CD4-positive, alpha-beta T cell treated with Interleukin-17A for 1 hour (primary cell): ENCODE measurements around the gene OTOG.

Source experiments
- DNase-seq: peaks from one replicate; pipeline ENCODE4 v3.0.0-alpha.2; 2020

OTOG gene

DNA sequence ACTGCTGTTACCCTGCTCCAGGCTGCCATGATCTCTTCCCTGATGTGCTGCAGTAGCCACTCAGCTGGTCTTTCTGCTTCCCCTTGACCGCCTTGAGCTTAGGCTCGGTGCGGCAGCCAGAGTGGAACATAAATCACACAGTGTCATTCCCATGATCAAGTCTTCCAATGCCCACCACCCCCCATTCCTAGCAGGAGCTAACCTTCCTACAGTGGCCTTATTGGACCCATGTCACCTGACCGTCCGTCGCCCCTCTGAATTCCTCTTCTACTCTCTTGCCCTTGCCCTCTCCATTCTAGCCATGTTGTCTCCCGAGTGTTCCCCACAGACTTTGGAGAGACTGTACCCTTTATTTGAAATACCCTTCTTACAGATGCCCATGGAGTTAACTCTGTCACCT lies 43.4 kb downstream of the OTOG start:
- no peak for DNase-seq

DNA sequence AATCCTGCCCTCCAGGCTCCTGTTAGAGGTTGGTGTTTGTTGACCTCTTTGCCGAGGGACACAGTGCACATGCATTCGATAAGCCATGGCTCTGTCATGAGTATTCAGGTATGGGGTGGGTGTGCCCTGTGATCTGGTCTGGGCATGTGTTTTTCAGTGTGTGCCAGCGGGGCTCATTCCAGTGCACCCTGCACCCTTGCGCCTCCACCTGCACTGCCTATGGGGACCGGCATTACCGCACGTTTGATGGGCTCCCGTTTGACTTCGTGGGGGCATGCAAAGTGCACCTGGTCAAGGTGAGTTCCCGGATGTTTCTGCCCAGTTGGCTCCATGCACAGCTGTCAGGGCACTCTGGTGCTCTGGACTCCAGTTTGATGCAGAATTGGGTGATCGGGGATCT lies 44.2 kb downstream of the OTOG start:
- no peak for DNase-seq

- no peak for DNase-seq
Measured at GRCh38 chr11:17593466-17594245, 46.6 kb downstream of the OTOG start.

- DNase-seq = no peak
Measured at GRCh38 chr11:17594686-17595192, 47.7 kb downstream of the OTOG start.

GRCh38 chr11:17595526-17596309 lies 48.7 kb downstream of the OTOG start:
- DNase-seq = no peak

GRCh38 chr11:17596310-17596669 lies 49.2 kb downstream of the OTOG start:
- no peak for DNase-seq

GRCh38 chr11:17596711-17597110 lies 49.7 kb downstream of the OTOG start:
- DNase-seq = no peak

GRCh38 chr11:17597770-17598169 lies 50.7 kb downstream of the OTOG start:
- DNase-seq = no peak

- peak; percentile 49 for DNase-seq
Measured at GRCh38 chr11:17598700-17599459, 51.8 kb downstream of the OTOG start.

GRCh38 chr11:17599460-17599925 lies 52.4 kb downstream of the OTOG start:
- DNase-seq = no peak

DNA sequence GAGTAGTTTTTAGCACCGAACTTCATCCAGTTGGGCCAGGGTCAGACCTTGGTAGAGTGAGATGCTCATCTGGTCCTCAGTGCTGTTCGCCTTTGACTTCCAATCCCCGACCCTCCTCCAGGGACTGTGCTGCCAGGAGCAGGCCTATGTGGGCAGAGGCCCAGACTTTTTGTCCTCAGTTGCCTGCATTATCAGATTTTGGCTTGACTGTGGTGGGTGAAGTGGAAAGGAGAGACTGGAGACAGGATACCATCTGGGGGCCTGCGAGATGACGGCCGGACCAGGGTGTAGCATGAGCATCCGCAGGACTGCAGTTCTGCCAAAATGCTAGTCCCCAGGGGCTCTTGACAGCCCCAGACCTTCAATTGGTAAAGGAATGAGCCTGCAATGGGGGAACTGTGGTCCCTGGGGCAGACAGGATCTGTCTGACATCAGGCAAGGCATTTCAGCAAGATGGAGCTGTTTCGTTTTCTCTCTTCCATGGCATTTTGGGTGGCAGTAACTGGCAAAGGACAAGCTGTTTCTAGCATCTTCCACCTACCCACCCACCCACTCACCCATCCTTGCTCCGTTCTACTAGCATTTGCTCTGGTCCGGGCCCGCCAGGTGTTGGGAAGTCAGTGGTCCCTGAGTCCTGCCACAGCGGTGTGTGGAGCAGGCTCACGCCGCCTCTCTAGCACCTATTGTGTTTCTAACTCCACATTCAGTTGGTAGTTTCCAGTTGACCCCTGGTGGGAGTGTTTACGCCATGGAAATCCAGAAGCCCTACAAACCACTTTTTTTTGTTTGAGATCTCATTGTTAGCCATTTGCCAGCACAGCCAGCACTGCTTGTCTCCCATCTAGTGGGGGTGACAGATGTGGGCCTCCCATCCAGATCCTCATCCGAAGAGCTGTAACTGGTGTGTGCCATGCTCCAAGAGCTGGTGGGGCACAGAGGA lies 53.5 kb downstream of the OTOG start:
- no peak for DNase-seq

DNA sequence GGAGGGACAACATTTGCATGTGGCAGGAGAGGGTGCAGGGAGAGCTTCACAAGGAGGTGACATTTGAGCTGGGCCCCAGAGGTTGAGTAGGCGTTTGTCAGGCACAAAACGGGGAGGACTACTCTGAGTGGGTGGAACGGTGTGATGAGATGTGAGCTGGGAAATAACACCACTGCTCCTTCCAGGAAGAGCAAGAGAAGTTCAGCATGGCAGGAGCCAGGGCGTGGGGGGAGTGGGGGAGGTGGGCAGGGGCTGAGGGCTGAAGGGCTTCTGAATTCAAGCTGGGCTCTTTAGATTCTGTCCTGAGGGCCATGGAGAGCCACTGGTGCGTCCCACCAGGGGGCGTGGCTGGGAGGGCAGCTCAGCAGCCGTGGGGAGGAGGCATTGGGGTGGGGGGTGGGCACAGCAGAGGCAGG lies 54.2 kb downstream of the OTOG start:
- no peak for DNase-seq

DNA sequence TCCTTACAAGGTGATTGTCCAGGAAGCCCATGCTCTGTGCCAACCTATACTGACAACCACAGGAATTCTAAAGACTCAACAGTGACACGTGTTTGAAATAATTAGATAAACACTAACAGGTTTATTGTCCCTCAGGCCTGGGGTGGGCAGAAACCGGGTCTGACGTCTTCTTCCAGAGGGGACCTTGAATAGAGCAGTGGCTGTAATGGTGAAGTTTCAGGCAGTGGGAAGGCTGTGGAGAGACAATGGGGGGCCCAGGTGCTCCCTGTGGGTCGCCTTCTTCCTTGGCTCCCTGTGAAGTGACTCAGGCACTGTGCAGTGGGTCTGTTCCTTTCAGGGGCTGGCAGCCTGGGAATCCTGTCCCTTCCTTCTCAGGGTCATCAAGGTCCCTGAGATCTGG lies 54.6 kb downstream of the OTOG start:
- no peak for DNase-seq

GRCh38 chr11:17602105-17603001 lies 55.3 kb downstream of the OTOG start:
- no peak for DNase-seq

DNA sequence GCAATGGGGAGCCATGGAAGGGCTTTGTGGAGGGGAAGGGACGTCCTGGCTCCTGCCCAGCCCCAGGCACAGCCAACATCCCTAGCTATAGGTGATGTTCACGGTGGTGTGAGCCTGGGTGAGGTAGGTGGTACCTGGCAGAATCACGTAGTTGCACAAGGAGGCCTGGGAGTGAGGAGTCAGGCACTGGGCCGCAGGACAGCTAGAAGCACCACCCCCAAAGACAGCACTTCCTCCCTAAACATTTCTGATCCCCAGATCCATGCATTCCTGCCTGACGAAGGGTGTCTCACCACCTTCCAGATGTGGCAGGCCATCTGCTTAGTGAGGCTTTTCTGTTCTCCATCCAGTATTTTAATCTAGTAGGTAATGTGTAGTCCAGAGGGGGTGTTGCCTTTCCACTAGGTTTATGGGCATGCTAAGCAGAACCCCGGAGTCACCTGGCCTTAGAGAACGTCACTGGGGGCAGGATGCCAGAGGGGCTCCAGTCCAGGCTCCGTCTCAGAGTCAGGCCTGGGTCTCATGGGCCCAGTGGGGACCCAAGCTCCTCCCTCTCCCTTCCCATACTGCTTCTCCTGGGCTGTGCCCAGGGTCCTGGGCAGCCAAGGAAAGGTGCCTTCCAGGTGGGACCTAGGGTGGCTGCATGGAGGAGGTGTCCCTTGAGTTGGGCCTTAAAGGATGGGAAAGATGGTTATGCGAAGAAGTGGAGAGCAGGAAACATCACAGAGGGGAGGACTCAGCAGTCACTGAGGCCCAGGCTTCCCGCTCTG lies 56.2 kb downstream of the OTOG start:
- DNase-seq = no peak

DNA sequence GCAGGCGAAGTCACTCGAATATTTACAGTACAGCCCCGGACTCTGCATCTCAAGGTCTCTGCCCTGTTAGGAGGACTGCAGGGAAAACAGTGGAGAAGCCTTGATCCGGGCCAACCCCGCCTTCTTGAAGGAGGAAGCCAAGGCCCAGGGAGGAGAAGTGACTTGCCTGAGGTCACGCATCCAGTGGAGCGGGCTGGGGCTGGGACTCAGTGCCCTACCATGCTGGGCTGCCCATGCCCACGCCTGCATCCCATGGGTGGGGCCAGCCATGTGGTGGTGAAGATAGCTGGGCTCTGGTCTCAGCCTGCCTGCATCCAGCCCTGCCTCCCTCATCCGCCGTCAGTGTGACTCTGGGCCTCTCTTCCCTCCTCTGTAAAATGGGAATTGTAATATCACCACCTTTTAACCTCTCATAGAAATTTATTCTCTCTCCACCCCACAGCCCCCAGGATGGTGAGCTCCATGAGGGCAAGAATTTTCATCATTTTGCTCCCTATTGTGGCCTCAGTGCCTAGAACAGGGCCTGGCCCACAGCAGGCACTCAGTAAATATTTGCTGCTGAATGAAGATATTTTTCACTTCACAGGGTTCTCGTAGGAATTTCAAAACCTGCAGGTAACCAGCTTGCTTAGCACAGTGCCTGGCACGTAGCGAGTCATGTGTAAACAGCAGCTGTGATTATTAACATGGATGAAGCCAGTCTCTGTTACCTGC lies 57.3 kb downstream of the OTOG start:
- no peak for DNase-seq

DNA sequence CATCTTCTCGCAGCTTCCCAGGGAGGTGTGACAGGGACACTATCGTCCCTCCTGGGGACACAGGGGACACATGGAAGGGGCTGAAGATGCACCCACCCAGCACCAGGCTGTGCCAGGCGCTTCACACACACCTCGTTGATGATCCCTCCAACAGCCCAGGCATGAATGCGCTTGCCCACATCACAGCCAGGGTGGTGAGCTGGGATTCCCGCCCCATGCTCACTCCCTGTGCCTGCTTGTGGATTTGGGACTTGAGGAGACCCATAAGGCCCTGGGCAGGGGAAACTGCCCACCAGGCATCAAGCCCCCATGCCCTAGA lies 57.8 kb downstream of the OTOG start:
- no peak for DNase-seq

- DNase-seq = no peak
Measured at GRCh38 chr11:17605651-17606122, 58.6 kb downstream of the OTOG start.

DNA sequence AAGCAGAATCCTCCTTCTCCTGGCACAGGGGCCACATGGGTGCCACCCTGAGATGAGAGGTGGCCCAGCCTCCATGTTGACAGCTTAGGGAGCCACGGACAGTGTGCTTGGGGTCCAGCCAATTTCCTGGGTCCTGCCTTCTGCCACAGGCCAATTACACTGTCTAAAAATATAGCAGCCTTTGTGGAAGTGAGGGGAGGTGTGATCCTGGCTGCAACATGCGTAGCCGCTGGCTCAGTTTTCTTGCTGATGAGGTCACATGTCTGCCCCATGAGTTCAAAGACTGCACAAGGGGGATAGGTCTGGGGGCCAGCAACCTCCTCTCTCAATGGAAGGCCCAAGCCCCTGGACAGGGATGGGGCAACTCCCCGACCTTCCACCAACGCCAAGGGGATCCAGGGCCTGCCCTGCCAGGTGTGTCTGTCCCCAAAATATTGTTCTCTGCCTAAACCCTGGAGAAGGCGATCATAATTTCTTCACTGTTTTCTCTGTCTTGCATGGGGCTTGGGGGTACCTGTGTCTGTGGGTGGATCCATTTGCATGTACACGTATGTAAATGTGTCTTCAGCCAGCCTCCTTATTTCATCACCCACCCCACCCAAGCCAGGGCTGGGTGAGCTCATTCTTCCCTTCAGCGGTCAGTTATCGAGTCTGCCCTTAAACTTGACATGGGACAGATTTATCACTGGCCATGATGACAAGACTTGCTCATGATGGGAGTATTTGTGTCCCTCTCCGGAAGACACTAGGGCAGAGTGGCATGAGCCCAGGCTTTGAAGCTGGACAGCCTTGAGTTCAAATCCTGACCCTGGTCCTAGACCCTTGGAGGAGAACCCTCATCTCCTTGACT lies 59.4 kb downstream of the OTOG start:
- DNase-seq = no peak
